Muscle layer of colon (tissue), 2 donors: ENCODE data around the gene PLA2G4A.

ENCODE experiments used
- H3K27ac ChIP-seq: one replicate; pipeline ENCODE4 v1.7.0; 2013; ENCODE audit warnings: low read depth, mild to moderate bottlenecking, low read length, moderate library complexity
- H3K27me3 ChIP-seq, 2 donors: one replicate each; pipeline ENCODE4 v1.7.0; 2013; ENCODE audit warnings: low read length in 2 of 2, mild to moderate bottlenecking in 2 of 2; ENCODE audit not compliant: insufficient read depth in 2 of 2, control insufficient read depth in 1 of 2
- H3K36me3 ChIP-seq: one replicate; pipeline ENCODE4 v1.7.0; 2013; ENCODE audit warnings: mild to moderate bottlenecking, low read length; ENCODE audit not compliant: insufficient read depth
- H3K4me1 ChIP-seq: one replicate; pipeline ENCODE4 v1.7.0; 2013; ENCODE audit warnings: mild to moderate bottlenecking, low read length; ENCODE audit not compliant: insufficient read depth
- H3K4me3 ChIP-seq, 2 donors: one replicate each; pipeline ENCODE4 v1.7.0; 2013; ENCODE audit warnings: low read length in 2 of 2, low read depth in 1 of 2, mild to moderate bottlenecking in 1 of 2, moderate library complexity in 1 of 2
- H3K9ac ChIP-seq: one replicate; pipeline ENCODE4 v1.7.0; 2013; ENCODE audit warnings: low read length
- H3K9me3 ChIP-seq: one replicate; pipeline ENCODE4 v1.7.0; 2013; ENCODE audit warnings: mild to moderate bottlenecking, low read length
- donor health status: abdominal sarcoma.
- donor health status: Adenocarcinoma of cecum.

PLA2G4A gene

DNA sequence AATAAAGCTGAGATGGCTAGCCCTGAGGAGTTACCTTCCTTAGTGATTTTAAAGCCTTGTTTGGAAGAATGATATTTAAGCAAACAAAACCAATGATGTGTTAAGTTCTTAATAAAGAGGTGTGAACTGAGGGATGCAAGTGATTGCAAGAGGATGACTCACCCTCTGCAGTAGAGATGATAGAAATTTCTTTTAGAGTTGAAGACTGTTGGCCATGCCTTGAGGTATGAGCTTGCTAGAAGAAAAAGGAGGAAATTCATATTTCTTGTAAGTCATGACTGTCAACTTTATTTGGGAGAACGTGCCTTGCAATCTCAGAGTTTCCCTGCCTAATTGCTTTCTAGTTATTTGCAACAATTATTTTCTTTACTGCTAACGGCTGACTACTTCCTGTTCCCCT lies 94.7 kb downstream of the PLA2G4A start:
- Histone ChIP-seq H3K36me3 (no peaks in the 10 kb centered on the region), H3K4me3 (no peak overlapping the region), H3K9me3 (no peaks in the 10 kb centered on the region), H3K4me1 (peaks cover 10% of the 10 kb centered on the region), H3K27me3 (no peaks in the 10 kb centered on the region), H3K27ac (no peak overlapping the region), H3K9ac (no peak overlapping the region)

DNA sequence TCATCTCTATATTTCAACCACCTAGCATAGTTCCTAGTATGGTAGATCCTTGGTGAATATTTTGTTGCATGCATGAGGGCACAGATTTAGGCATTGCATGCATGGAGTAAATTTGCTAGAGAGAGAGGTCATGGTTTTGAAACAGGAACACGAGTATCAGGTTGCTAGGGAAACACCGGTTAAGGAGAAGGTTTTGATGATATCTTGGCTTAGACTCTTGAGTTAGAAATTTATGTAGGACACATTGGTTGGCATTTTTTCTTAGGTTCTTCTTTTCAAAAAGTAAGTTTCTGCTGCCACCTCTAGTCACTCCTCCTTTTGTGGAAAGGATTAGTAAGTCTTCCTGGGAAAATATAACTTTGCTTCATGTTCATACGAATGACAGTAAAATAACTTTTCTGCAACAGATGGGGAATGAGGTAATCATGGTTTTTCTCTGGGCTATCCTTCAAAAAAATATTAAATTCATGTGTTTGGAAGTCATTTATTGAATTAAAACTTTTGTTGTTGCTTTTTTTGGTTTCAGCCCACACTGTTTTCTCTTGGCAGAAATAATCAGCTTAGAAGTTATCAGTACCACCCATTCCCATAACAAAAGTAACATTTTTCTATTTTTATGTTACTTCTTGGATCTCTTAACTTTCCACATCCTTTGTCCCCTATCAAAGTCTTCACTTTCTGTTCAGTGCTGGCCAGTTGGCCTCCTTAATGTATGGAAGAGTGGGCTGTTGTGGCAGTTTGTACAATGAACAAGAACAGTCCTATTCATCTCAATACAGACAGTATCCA lies 97.3 kb downstream of the PLA2G4A start:
- no peak overlapping the region for H3K27ac ChIP-seq
- no peak overlapping the region for H3K9ac ChIP-seq
- no peaks in the 10 kb centered on the region for H3K36me3 ChIP-seq
- H3K9me3 ChIP-seq, result no peaks in the 10 kb centered on the region
- no peak overlapping the region for H3K4me3 ChIP-seq
- H3K4me1 ChIP-seq, result peaks cover 17% of the 10 kb centered on the region
- no peaks in the 10 kb centered on the region for H3K27me3 ChIP-seq

DNA sequence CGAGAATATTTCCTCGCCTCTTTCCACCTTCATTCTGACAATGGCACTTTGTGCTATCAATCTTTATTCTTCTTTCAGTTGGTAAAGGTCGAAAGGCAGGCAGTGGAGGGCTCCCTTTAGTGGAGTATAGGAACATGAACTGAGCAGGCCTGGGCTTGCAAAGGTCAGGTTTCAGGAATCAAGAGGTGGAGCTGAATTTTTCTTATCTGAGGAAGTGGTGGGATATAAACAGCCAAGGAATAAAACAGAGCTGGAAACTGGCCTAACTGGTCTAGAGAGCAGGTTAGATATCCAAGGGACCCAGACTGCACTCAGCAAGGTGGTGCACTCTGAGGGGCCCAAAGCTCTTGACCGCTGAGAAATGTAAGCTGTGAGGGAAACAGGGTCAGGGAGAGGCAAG lies 99.1 kb downstream of the PLA2G4A start:
- H3K27me3 ChIP-seq, result no peaks in the 10 kb centered on the region
- H3K27ac ChIP-seq, result no peak overlapping the region
- no peaks in the 10 kb centered on the region for H3K9me3 ChIP-seq
- H3K9ac ChIP-seq, result no peak overlapping the region
- H3K4me3 ChIP-seq, result no peak overlapping the region
- peaks cover 17% of the 10 kb centered on the region for H3K4me1 ChIP-seq
- H3K36me3 ChIP-seq, result no peaks in the 10 kb centered on the region

DNA sequence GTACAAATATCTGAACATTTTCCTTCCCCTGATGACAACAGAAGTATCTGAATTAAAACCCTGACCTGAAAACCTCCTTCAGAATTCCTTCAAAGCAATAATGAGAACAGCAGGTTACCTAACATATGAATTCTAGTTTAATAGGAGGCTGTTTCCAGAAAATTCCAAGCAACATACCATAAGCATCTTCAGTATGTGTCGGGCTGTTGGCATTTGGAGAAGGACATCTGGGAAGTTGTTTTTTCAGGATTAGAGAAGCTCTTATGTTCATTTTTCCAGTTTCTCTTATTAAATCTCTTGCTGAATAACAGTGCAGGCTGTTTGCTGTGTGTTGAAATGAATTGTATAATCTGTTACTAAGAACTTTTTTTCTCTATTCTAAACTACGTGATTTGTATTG lies 101.5 kb downstream of the PLA2G4A start:
- no peaks in the 10 kb centered on the region for H3K9me3 ChIP-seq
- H3K27ac ChIP-seq, result no peak overlapping the region
- H3K4me3 ChIP-seq, result no peak overlapping the region
- H3K36me3 ChIP-seq, result peaks cover 9% of the 10 kb centered on the region
- no peak overlapping the region for H3K9ac ChIP-seq
- peaks cover 17% of the 10 kb centered on the region for H3K4me1 ChIP-seq
- no peaks in the 10 kb centered on the region for H3K27me3 ChIP-seq

DNA sequence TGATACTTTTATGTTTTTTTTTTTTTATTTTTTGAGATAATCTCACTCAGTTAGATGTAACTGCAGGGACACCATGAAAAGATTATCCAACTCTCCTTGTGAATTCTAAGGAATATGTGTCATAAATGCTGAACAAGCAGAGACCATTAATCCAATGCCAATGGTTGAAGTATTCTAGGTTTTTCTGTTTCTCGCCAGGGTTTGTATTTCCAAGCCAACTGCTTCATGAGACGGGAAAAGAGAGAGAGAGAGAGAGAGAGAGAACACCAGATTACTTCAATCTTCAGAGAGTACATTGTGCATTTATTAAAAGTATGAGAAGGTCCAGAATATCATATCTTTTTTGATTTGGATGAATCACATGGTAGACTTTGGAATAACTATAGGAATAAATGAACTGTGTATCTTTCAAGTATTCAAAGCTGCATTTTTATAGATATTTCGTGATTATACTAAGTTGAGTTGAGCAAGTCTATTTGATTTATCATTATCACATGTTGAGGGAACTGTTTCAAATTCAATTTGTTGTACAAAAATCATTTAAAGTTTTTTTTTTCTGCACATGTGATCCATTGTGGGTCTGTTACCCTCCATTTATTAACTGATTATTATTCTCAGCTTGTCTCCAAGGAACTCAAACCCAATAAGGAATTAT lies 108.4 kb downstream of the PLA2G4A start:
- H3K36me3 ChIP-seq, result peaks cover 19% of the 10 kb centered on the region
- H3K27me3 ChIP-seq, result no peaks in the 10 kb centered on the region
- no peak overlapping the region for H3K9ac ChIP-seq
- H3K27ac ChIP-seq, result no peak overlapping the region
- no peak overlapping the region for H3K4me3 ChIP-seq
- no peaks in the 10 kb centered on the region for H3K9me3 ChIP-seq
- H3K4me1 ChIP-seq, result no peaks in the 10 kb centered on the region

DNA sequence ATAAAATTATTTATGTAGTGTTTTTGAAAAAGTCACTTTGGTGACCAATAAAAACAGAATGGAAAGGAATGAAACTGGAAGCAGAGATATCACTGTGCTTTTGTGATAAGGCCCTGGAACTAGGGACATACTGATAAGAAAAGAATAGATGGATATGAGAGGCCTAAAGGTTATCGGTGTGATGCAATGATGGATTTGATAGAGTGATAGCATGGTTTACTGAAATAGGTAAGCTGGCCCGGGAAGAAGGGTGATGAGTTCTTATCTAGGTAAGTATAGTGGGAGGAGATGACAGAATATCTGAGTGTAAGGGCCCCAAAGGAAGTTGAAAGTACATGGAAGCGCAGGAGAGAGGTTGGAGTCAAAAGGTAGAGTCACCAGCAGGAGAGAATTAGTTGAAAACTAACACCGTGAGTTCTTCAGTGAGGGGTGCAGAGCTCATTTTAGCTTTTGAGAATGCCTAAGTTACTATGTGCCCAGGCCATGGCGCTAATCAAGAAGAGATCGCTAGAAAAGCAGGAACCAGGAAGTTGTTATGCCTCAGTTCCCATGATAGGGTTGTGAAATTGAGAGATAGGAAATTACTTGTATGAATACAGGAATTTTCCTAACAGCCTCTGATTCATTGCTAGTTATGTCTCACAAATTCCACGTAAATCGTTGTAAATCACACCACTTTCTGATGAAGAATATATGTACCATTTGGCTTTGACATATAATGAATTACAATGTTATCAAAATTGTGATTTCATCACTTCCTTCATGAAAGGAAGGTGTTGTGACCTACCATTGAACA lies 115.3 kb downstream of the PLA2G4A start:
- peaks cover 10% of the 10 kb centered on the region for H3K36me3 ChIP-seq
- H3K4me1 ChIP-seq, result no peaks in the 10 kb centered on the region
- no peak overlapping the region for H3K4me3 ChIP-seq
- no peaks in the 10 kb centered on the region for H3K27me3 ChIP-seq
- H3K9me3 ChIP-seq, result no peaks in the 10 kb centered on the region
- no peak overlapping the region for H3K27ac ChIP-seq
- no peak overlapping the region for H3K9ac ChIP-seq

DNA sequence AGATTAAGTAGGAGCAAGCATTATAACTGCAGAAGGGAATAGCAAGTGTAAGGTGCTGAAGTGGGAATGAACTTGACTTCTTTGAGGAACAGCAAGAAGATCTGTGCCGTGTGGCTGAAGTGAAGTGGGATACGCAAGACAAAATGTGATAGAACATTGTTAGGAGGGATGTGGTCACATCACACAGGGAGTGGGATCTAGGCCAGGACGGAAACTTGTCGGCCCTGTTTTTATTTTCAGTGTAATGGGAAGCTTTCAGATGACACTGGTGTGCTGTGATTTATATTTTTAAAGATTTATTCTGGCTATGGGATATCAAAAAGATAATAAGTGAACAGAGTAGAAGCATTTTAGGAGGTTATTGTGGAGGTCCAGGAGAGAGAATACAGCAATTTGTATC lies 116.4 kb downstream of the PLA2G4A start:
- Histone ChIP-seq H3K9me3 (no peaks in the 10 kb centered on the region), H3K4me1 (no peaks in the 10 kb centered on the region), H3K36me3 (peaks cover 6% of the 10 kb centered on the region), H3K27ac (no peak overlapping the region), H3K27me3 (no peaks in the 10 kb centered on the region), H3K9ac (no peak overlapping the region), H3K4me3 (no peak overlapping the region)

DNA sequence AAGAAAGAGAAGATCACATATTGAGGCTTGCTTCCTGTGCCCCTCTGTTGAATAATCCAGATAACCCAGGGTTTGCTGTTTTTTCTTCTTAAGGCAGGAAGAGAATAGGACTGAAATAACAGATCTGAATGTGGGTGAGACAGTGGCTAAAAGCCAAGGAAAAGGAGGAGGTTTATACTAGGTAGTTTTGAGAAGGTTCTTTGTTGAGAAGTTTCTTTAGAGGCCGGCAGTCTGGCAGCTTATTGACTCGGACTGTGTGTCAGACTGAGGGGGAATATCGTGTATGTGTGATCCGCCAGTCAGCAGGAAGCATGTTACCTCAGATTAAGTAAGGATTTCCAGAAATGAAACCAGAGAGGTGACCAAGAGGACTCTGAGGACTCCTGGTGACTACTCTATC lies 119.8 kb downstream of the PLA2G4A start:
- Histone ChIP-seq H3K4me1 (no peaks in the 10 kb centered on the region), H3K36me3 (peaks cover 19% of the 10 kb centered on the region), H3K27ac (no peak overlapping the region), H3K4me3 (no peak overlapping the region), H3K9ac (no peak overlapping the region), H3K27me3 (no peaks in the 10 kb centered on the region), H3K9me3 (no peaks in the 10 kb centered on the region)

DNA sequence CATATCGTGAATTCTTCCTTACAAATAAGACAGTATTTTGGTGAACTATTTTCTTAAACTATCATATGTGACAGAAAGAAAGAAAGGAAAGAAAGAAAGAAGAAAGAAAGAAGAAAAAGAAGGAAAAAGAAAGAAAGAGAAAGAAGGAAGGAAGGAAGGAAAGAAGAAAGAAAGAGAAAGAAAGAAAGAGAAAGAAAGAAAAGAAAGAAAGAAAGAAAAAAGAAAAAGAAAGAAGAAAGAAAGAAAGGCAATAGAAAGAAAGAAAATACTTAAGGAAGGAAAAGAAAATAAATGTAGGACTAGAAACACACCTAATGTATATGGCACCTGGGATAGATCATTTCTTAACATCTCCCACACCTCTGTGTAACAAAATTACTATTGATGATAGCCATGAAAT lies 120.4 kb downstream of the PLA2G4A start:
- H3K4me3 ChIP-seq, result no peak overlapping the region
- H3K9me3 ChIP-seq, result no peaks in the 10 kb centered on the region
- H3K27me3 ChIP-seq, result no peaks in the 10 kb centered on the region
- H3K36me3 ChIP-seq, result peaks cover 19% of the 10 kb centered on the region
- no peaks in the 10 kb centered on the region for H3K4me1 ChIP-seq
- H3K27ac ChIP-seq, result no peak overlapping the region
- no peak overlapping the region for H3K9ac ChIP-seq

DNA sequence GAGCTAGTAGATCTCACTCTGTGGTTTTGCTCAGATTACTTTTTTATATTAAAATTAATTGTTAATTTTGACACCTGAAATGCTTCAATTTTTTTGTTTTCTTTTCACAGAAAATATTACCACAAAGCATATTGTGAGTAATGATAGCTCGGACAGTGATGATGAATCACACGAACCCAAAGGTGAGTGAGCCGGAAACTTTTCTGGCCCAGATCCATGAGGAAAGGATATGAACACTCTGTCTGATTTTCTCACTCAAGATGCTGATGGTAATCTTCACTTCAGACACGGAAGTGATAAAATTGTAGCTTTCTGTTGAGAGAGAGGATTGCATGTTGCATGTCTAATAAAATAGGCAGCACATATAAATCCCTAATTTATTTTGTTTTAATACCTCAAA lies 121.8 kb downstream of the PLA2G4A start:
- Histone ChIP-seq H3K9me3 (no peaks in the 10 kb centered on the region), H3K36me3 (peaks cover 19% of the 10 kb centered on the region), H3K4me1 (no peaks in the 10 kb centered on the region)

DNA sequence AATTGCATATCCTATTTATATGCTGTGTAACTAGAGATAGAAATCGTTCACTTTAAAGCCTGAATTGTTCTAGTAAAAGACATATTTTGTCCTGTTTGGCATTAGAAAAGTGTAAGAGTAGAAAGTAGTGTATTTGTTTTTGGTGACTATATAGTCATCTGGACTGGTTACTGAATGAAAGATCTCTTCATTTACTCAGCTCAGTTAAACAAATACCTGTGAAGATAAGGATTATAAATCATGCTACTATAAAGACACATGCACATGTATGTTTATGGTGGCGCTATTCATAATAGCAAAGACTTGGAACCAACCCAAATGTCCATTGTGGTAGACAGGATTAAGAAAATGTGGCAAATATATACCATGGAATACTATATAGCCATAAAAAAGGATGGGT lies 125.1 kb downstream of the PLA2G4A start:
- no peak overlapping the region for H3K9ac ChIP-seq
- peaks cover 32% of the 10 kb centered on the region for H3K36me3 ChIP-seq
- H3K27me3 ChIP-seq, result no peaks in the 10 kb centered on the region
- H3K4me3 ChIP-seq, result no peak overlapping the region
- no peaks in the 10 kb centered on the region for H3K4me1 ChIP-seq
- no peaks in the 10 kb centered on the region for H3K9me3 ChIP-seq
- no peak overlapping the region for H3K27ac ChIP-seq

More for the DNA sequence above, 121.8 kb downstream of the PLA2G4A start:
- Histone ChIP-seq H3K9ac (no peak overlapping the region), H3K27me3 (no peaks in the 10 kb centered on the region), H3K27ac (no peak overlapping the region), H3K4me3 (no peak overlapping the region)
